ENCODE results near the gene CRISPLD2. TPM values are rescaled to one million over a fixed set of nuclear protein-coding genes. Genes with fewer than 3 reads are reported as not detected.

The CRISPLD2 gene
- total RNA-seq, 1 donor from 2014 or later, result 17.8 TPM

DNA sequence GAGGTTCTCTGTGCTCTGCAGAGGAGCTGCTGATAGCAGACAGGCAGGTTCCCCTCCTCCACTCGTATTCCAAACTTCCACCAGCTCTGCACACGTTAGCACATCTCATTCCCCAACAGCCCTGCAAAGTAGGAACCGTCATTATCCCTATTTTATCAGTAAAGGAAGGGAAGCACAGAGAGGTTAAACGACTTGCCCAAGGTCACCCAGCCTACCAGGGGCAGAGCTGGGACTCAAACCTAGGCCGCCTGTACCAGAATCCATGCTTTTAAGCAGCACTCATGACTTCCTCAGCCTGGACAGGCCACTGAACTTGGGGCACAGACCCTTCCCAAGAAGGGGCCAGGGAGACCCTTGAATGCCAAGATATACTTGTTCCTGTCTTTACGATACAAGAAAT lies 75.2 kb downstream of the CRISPLD2 start:
- Mint-ChIP-seq H3K27me3 (no peaks in the 10 kb centered on the region), H3K4me3 (no peak overlapping the region), H3K27ac (no peak overlapping the region), H3K9me3 (no peaks in the 10 kb centered on the region), H3K36me3 (peaks cover 9% of the 10 kb centered on the region), H3K4me1 (ENCODE audit: unreplicated experiment) (peaks cover 10% of the 10 kb centered on the region)
- TF ChIP-seq, protein P1, sequence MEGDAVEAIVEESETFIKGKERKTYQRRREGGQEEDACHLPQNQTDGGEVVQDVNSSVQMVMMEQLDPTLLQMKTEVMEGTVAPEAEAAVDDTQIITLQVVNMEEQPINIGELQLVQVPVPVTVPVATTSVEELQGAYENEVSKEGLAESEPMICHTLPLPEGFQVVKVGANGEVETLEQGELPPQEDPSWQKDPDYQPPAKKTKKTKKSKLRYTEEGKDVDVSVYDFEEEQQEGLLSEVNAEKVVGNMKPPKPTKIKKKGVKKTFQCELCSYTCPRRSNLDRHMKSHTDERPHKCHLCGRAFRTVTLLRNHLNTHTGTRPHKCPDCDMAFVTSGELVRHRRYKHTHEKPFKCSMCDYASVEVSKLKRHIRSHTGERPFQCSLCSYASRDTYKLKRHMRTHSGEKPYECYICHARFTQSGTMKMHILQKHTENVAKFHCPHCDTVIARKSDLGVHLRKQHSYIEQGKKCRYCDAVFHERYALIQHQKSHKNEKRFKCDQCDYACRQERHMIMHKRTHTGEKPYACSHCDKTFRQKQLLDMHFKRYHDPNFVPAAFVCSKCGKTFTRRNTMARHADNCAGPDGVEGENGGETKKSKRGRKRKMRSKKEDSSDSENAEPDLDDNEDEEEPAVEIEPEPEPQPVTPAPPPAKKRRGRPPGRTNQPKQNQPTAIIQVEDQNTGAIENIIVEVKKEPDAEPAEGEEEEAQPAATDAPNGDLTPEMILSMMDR (conservative IDR thresholded peaks at IDR 0.05), result no peak
- no peak for DNase-seq (ENCODE audit: extremely low spot score, unreplicated experiment)

DNA sequence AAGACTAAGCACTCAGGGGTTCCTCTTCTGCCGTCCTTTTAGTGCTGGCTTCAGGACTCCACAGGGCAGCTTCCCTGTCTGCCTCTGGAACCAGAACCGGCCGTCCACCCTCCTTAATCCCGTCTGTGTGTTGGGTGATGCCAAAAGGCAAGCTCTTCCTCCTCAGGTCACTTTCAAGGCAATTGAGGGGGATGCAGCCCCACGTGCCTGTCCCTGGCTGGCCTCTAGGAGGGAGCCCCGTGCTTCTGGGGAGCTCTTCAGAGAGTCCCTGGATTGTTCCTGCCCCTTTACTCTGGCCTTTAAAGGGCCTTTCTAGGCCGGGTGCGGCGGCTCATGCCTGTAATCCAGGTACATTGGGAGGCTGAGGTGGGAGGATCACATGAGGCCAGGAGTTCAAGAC lies 77.1 kb downstream of the CRISPLD2 start:
- Mint-ChIP-seq H3K27ac (no peak overlapping the region), H3K27me3 (no peaks in the 10 kb centered on the region), H3K4me1 (ENCODE audit: unreplicated experiment) (peaks cover 3% of the 10 kb centered on the region), H3K4me3 (no peak overlapping the region), H3K36me3 (peaks cover 12% of the 10 kb centered on the region), H3K9me3 (no peaks in the 10 kb centered on the region)
- DNase-seq (ENCODE audit: extremely low spot score, unreplicated experiment), result no peak
- TF ChIP-seq, protein P1 (conservative IDR thresholded peaks at IDR 0.05), result no peak

DNA sequence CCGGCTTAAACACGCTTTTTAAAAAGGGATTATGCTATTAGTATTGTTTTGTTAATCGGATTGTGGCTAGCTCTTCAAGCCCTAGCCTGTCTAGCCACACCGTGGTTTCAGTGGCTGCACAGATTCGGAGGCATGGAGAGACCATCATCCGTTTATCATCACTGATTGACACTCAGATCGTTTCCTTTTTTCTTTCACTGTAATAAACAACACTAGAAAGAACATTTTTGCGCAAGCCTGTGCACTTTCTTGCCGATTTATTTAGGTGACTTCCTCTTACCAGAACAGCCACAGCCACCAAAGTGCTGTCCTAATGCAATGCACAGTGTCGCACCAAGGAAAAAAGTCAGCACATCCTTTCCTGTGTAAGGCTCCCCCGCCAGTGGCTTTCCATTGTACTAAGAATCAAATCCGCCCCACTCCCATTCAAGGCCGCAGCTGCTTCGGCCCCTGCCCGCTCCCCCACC lies 78.2 kb downstream of the CRISPLD2 start:
- Mint-ChIP-seq H3K27ac (no peak overlapping the region), H3K9me3 (no peaks in the 10 kb centered on the region)
- TF ChIP-seq, protein P1 (conservative IDR thresholded peaks at IDR 0.05), result no peak

DNA sequence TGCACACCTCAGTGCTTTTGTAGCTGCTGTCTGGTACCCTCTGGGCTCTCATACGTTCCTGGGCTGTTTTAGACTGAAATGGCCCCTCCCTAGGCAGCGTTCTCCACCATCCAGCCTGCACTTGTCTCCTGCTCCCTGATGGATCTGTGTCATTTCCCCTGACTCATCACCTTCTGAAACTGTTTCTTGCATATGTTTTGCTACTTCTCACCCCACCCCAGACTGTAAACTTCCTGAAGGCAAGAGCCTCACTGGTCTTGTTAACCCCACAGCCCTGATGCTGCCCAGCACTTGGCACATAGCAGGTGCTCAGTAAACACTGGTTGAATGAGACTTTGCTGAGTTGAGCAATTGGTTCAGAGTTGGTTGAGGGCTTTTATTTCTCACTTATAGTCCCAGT lies 78.7 kb downstream of the CRISPLD2 start:
- Mint-ChIP-seq H3K27me3 (no peaks in the 10 kb centered on the region), H3K4me3 (no peak overlapping the region), H3K36me3 (peaks cover 12% of the 10 kb centered on the region), H3K9me3 (no peaks in the 10 kb centered on the region), H3K27ac (peak overlapping the region; percentile 36), H3K4me1 (ENCODE audit: unreplicated experiment) (no peaks in the 10 kb centered on the region)
- DNase-seq (ENCODE audit: extremely low spot score, unreplicated experiment), result no peak
- TF ChIP-seq, protein P1 (conservative IDR thresholded peaks at IDR 0.05), result no peak

More for the DNA sequence above, 78.2 kb downstream of the CRISPLD2 start:
- Mint-ChIP-seq H3K36me3 (peaks cover 12% of the 10 kb centered on the region), H3K4me3 (no peak overlapping the region), H3K4me1 (ENCODE audit: unreplicated experiment) (no peaks in the 10 kb centered on the region), H3K27me3 (no peaks in the 10 kb centered on the region)
- DNase-seq (ENCODE audit: extremely low spot score, unreplicated experiment), result no peak

DNA sequence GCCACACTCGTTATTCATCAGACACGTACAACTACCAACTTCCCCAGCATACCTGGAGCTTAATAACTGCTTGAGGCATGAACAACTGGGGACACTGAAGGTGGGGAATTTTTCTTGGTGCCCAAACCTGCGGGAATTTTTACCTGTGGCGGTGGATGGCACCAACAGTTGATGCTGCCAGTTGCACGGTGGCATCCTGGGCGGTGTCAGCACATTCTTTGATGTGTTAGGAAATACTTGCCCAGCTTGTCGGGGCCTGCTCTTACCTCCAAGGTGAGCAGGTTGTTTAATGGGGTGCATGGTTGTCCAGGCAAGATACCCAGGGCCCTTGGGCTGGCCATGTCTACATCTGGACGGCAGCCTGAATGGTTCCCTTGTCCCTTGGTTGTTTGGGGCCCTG lies 79.6 kb downstream of the CRISPLD2 start:
- H3K9me3 Mint-ChIP-seq, result no peaks in the 10 kb centered on the region
- H3K4me3 Mint-ChIP-seq, result no peak overlapping the region
- TF ChIP-seq, protein P1 (conservative IDR thresholded peaks at IDR 0.05), result no peak

DNA sequence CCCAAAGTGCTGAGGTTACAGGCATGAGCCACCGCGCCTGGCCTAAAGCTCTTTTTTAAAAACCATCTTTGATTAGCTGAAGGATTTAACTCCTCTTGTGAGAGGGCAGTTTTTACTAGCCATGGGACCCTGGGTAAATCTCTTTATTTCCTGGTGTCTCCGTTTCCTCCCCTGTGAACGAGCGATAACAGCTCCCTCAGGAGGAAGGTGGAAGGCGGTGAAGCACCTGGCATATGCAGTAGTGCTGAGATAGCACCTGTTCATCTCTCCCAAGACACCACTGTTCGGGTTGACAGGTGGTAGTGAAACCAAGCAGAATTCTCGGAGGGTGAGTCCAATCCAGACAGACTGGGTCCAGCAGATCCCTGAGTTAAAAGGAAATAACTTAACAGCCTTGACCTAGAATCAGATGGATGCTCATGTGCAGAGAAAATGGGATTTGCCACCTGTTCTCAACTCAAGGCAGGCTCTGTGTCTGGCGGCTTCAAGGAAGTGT lies 86.2 kb downstream of the CRISPLD2 start:
- Mint-ChIP-seq H3K4me3 (no peak overlapping the region), H3K27ac (no peak overlapping the region), H3K4me1 (ENCODE audit: unreplicated experiment) (no peaks in the 10 kb centered on the region), H3K36me3 (peaks cover 2% of the 10 kb centered on the region), H3K9me3 (no peaks in the 10 kb centered on the region), H3K27me3 (no peaks in the 10 kb centered on the region)
- TF ChIP-seq, protein P1 (conservative IDR thresholded peaks at IDR 0.05), result no peak
- DNase-seq (ENCODE audit: extremely low spot score, unreplicated experiment), result no peak

More for the DNA sequence above, 79.6 kb downstream of the CRISPLD2 start:
- no peaks in the 10 kb centered on the region for H3K4me1 Mint-ChIP-seq (ENCODE audit: unreplicated experiment)
- H3K27ac Mint-ChIP-seq, result no peak overlapping the region
- no peak for DNase-seq (ENCODE audit: extremely low spot score, unreplicated experiment)
- H3K36me3 Mint-ChIP-seq, result peaks cover 12% of the 10 kb centered on the region
- H3K27me3 Mint-ChIP-seq, result no peaks in the 10 kb centered on the region
